CD4-positive, alpha-beta T cell treated with Interleukin-15 for 4 hours (primary cell): ENCODE results near the gene PRDX2.
A peak's percentile ranks its signal among the peaks of the same experiment; 100 is the strongest.

Experiments used
- DNase-seq: peaks from one replicate; pipeline ENCODE4 v3.0.0-alpha.2; 2020; ENCODE audit warnings: low spot score

PRDX2 gene

DNA sequence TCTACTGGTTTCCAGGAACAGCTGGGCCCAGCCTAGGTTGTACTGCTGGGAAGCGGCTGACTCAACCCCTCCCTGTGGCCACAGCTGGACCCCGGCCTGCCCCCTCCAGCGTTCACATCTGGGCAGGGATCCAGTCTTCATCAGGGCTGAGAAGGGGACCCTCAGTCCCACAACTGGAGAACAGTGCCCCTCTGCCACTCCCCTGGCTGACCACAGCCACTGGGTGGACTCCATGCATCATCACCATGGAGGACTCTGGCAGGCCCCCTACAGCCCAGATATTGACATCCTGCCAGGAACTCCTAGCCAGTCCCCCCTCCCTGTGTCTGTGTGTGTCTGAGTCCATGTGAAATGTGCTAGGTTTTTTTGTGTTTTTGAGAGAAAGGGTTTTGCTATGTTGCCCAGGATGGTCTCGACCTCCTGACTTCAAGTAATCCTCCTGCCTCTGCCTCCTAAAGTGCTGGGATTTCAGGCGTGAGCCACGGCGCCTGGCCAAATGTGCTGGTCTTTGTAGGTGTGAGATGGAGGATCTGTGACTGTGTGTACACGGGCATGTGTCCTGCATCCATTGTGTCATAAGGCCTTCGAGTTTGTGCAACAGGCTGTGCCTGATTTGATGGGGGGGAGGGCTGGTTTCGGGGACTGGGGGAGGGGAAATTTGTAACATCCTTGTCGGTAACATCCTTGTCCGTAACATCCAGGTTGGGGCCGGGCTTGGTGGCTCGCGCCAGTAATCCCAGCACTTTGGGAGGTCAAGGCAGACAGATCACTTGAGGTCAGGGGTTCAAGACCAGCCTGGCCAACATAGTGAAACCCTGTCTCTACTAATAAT lies 22.2 kb downstream of the PRDX2 start:
- no peak for DNase-seq

DNA sequence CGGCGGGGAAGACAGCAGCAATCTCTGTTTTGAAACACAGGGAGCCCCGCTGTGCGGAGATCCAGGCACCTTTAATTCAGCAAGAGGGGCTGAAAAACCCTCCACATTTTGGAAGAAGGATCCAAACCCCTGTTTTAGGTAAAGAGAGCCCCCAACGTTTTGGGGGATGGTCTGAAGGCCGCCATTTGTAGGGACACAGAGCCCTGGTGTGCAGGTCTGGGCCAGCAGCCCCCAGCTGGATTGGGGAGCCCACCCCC lies 22.8 kb downstream of the PRDX2 start:
- no peak for DNase-seq

DNA sequence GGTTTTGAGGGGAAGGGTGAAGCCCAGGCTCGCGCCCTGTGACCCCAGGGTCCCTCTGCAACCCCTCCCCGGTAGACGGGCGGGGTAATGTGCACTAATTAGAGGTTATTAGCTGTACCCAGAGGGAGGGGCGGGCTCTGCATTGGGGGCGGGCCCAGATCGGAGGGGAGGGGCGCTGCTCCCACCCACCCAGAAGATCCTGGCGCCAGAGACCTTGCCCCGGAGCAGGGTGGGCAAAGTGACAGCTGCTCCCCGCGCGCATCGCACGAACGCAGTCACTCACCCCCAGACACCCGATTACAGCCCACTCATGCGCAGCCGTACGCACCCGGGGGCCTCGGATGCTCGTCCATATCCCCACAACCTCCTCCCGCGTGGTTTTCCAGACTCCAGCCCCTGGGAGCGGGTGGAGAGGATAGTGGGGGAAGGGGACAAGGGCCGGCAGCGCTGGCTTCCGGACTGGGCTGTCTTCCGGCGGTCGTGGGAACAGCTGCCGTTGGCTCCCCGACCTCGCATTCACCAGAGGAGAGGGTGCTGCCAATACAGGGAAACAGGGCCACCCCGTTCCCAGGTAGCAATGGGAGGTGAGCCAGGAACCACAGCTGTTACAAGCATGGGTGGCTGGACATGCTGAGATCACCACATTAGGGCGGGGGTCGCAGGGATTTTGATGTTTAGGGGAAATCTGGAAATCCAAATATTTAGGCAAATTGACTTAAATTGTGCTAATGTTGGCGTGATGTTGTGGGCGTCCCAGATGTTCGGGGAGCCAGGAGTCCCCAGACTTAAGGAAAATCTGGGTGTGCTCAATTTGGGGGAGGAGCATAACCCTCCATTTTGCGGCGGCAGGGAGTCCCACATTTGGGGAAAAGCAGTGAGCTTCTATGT lies 23.3 kb downstream of the PRDX2 start:
- DNase-seq, result peak; percentile 41

GRCh38 chr19:12777217-12778016 lies 24.2 kb downstream of the PRDX2 start:
- DNase-seq, result peak; percentile 82

DNA sequence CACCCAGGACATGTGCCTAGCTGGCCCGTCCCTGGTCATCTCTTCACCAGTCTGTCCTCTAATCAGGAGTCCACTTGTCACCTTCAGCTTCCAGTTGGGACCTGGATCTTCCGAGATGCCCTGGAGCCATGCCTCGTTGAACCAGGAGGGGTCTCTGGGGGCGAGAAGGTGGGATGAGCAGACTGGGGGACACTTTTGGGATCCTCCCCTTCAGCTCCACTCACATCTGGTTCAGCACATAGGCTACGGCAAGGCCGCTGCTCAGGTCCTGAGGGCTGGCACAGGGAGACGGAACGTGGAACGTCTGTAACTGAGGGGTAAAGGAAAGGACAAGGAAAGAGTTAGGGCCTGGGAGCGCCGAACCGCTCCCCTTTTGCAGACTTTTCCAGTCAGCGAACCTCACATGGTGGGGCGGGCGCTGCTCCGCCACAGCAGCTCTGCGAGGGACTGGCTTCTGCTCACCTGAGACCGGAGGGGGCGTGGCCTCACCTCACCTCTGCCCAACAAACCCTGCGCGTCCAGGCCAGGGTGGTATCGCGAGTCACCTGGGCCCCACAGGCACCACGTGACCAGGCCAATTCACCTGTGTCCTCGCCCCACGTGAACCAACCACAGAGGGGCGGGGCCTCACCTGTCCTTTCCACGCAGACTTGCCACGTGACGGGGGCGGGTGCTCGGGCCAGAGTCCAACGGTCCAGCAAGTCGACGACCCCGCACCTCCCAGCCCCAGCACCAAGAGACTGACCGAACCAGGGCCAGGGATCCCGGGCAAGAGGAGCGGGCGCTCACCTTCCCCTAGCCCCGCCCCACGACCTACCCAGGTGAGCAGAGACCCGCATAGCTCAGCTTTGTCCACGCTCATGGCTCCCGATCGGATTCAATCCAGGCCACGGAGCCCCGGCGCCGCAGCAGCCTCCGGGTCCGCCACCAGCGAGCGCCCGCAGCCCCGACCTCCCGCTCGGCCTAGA lies 26.7 kb downstream of the PRDX2 start, which contains the start of gene HOOK2:
TSS of gene HOOK2 (minus strand) at position 965 of the 968 bp plus-strand sequence. CDS start at position 862, 103 bp downstream.
- DNase-seq, result peak; percentile 41

DNA sequence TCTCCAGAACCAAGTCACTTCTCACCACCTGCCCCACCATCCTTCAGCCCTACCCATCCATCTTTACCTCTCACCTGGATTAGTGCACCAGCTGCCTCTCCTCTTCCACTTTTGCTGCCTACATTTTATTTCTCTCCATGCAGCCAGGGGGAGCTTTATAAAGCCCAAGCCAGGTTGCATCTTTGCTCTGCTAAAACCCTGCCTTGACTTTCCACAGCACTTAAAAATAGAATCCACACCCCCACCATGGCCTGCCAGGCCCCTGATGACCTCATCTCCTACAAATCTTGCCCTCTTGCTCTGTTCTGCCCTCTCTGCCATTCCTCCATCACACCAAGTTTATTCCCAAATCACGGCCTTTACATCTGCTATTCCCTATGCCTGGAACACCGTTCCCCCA lies 28.0 kb downstream of the PRDX2 start:
- DNase-seq, result no peak

- DNase-seq, result no peak
Measured at GRCh38 chr19:12772323-12772722, 29.3 kb downstream of the PRDX2 start.

DNA sequence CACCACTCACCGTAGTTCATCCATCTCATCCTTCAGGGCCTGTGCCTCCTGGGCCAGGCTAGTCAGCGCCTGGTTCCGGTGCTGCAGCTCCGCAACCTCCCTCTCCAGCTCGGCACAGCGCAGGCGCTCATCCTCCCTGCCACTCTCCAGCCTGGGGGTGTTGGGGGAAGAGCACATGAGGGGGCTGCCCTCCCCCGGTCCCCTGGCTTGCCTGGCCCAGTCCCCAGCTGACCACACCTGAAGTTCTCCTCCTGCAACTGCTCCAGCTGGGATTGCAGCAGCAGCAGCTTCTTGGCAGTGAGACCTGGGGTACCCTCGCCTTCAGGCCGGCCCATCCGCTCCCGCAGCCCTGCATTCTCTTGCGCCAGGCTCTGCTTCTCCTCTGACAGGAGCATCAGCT lies 30.7 kb downstream of the PRDX2 start:
- DNase-seq, result no peak

DNA sequence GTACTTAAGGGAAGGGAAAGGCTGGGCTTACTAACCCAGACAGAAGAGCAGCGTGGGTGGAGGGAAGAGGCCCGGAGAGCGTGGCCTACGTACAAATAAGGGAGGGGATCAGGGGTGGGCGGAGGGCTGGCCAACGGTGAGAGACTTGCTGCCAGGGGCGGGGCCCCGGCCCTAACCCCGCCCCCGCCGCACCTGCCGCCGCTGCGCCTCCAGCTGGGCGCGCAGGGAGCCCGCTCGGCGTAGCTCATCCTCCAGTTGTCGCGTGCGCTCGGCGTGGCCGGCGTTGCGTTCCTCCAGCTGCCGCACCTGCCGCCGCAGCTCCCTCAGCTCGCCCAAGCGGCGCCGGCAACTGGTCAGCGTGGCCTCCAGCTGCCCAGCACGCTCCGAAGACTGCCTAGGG lies 31.9 kb downstream of the PRDX2 start:
- peak; percentile 75 for DNase-seq

GRCh38 chr19:12767666-12768065 lies 33.9 kb downstream of the PRDX2 start:
- no peak for DNase-seq

DNA sequence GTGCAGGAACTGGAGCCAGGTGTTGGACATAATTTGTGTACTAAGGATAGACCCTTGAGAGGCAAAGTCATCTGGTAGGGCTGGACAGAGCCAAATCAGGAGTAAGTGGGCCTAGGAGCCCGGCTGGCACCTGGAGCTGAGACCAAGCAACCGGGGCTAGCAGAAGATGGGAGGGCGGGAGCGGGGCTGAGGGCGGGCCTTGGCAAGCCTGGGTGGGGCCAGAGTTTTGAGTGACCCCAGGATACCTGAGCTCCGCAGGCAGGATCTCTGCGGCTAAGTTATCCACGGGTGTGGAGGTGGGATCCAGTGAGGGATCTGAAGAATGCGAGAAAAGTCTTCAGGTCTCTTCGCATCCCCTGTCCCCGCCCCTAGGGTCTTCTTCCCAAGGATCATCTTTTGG lies 34.5 kb downstream of the PRDX2 start:
- no peak for DNase-seq

DNA sequence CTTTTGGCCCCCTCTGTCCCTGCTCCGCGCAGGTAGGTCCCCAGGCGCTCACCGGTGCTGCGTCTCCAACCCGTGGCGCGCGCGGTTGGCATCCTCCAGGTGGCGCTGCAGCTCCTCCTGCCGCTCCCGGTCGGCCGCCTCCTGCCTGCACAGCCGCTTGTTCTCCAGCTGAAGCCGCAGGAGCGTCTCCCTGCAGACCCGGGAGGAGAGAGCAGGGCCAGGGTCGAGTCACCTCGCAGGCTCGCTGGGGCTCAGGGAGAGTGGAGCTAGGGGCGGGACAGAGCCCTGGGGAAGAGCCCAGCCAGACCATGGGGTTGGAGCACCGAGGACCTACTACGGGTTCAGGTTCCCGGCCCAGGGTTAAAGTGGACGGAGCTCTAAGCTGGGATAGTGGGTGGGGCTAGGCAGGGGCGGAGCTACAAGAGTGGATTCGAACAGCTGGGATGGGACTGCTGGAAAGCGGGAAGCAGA lies 35.5 kb downstream of the PRDX2 start:
- DNase-seq, result peak; percentile 83

DNA sequence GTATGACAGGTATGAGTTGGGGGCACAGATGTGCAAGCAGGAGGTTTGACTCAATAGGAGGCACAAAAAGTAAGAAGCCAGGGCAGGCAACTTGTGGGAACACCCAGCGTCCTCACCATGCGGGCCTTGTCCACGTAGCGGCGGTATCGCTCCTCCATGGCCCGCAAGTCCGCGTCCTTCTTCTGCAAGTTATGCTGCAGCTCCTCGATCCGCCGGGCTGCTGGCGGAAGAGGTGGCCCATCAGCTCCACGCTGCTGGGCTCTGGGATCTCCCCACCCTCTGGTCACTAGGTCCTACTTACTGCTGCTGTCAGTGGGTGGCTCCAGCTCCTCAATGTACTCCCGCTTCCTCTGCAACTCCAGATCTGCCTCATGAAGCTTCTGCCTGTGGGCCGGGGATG lies 36.9 kb downstream of the PRDX2 start:
- no peak for DNase-seq

- DNase-seq, result no peak
Measured at GRCh38 chr19:12763100-12763499, 38.5 kb downstream of the PRDX2 start.

- no peak for DNase-seq
Measured at GRCh38 chr19:12759686-12760085, 41.9 kb downstream of the PRDX2 start.

GRCh38 chr19:12757544-12758274 lies 43.9 kb downstream of the PRDX2 start:
- DNase-seq, result peak; percentile 59

DNA sequence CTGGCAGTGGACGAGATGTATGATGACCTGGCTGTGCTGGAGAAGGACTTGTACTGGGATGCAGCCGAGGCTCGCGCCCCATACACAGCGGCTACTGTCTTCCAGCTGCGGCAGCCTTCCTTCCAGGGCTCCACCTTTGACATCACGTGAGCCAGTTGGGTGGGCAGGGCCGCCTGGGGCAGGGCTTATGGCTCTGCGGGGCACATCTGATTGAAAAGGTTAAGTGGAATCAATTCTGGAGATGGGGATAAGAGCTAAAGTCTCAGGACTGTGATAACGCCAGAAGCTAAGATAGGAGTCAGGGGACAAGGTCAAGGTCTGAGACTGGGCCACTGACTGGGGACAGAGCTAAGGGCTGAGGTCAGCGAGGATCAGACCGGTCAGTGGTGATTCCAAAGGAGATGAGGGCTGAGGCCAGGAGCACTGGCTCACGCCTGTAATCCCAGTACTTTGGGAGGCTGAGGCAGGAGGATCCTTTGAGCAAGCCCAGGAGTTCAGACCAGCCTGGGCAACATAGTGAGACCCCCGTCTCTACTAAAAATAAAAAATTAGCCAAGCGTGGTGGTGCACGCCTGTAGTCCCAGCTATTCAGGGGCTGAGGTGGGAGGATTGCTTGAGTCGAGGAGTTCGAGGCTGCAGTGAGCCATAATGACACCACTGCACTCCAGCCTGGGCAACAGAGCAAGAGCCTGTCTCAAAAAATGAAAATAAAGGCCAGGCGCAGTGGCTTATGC lies 45.3 kb downstream of the PRDX2 start:
- DNase-seq, result no peak

DNA sequence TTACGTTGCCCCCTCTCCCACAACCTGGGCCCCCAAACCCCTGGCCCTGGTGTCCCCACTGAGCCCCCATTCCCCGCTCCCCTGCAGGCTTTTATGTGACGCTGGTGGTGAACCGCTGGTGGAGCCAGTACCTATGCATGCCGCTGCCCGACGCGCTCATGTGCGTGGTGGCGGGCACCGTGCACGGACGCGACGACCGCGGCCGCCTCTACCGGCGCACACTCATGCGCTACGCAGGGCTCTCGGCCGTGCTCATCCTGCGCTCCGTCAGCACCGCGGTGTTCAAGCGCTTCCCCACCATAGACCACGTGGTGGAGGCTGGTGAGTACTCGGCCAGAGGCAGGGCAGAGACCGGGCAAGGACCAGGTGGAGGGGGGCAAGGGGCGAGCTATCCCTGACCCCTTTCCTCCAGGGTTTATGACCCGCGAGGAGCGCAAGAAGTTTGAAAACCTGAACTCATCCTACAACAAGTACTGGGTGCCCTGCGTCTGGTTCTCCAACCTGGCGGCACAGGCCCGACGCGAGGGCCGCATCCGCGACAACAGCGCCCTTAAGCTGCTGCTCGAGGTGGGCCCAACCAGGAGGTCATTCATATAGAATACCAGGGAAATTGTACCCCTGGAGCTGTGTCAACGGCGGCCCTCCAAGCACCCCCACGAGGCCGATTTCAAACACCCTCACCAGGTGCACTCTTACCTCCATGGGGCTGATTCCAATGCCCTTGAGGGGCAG lies 47.0 kb downstream of the PRDX2 start:
- no peak for DNase-seq
